ENCODE results near the gene RIBC1. TPM values are rescaled to one million over a fixed set of nuclear protein-coding genes. Genes with fewer than 3 reads are reported as not detected.
"Not testable (repeated sequence)": the region's sequence is repeated elsewhere in the genome, so short reads cannot be mapped to it uniquely, and the experiment has no call there.

RIBC1 gene
- total RNA-seq (2014; rRNA removed; shearing (Covaris generic)), result 0.43 and 0.98 TPM in 2 replicates
- 0.38 and 0.39 TPM in 2 replicates for polyA plus RNA-seq (2015; cell fraction: cytosol; rRNA removed)
- 0.69 and 2.1 TPM in 2 replicates for polyA plus RNA-seq (2015; cell fraction: nucleus; rRNA removed)

DNA sequence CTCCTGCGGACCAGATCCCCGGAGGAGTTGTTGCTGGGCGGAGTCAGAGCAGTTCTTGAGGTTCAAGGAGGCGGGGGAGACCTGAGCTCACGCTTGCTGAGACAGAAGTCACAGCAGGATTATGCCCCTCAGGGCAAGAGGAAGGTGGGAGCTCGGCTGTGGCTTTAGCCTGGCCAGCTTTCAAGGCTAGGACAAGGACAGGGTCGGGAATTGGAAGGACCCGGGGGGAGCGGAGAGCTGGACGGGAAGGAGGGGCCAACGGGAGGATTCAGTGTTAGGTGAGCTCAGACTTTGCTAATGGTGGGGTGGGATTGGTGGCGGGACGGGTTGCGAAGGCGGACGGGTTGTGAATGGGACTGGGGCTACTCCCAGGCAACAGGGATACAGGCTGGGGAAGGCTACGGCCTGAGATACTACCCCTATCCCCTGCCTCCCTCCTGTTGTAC lies at the start of gene RIBC1:
RIBC1 (plus strand) TSS at position 13 of the 446 bp plus-strand sequence. CDS start 3,404 bp downstream, outside the sequence.
- in situ Hi-C loops (cut with HindIII; ENCODE audit: low pct_unique_long_range_greater_than_20kb, low sequenced_read_pairs), result no loop called here
- DNase-seq (ENCODE audit: low read depth, low spot score), result no peak

DNA sequence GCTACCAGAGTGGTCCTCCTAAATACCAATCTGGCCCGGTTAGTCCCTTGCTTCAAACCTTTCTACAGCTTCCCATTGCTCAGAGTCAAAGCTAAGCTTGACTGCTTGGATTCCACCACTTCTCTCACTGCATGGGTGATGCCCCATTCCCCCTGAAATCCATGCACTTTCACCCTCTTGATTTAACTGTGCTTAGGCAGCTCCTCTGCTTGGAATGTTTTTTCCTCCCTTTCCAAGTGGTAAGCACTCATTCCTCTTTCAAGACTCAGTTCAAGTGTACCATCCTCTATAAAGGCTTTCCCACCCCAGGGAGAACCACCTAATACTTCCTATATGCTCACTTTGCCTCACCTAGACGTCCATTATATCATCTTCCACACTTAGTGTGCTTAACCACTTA lies 49.4 kb upstream of the RIBC1 start:
- no peak for DNase-seq (ENCODE audit: low read depth, low spot score)
- in situ Hi-C loops (cut with HindIII; ENCODE audit: low pct_unique_long_range_greater_than_20kb, low sequenced_read_pairs), result no loop called here

DNA sequence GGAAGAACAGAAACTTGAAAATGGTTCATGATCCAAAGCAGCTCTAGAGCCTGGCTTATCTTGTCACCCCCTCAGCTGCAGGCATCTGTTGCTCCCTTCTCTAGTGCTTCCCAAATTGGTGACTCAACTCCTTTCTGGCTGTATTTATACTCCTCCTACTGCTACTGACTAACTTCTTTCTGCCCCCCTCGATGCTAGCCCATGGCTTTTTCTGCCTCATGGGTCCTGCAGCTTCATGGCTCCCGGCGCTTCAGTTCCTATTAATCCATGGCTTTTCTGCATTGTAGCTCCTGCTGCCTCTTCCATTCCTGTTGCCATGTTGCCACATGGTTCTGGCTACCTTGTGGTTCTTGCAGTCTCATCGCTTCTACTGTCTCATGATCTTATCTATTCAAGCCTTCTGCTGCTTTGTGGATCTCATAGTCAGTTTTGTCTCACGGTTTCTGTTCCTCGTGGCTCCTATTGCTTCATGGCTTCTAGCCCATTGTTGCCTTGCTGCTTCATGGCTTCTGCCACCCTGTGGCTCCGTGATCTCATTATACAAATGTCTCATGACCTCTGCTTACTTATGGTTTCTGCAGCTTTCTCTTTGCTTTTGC lies 48.4 kb upstream of the RIBC1 start:
- in situ Hi-C loops (cut with HindIII; ENCODE audit: low pct_unique_long_range_greater_than_20kb, low sequenced_read_pairs), result no loop called here
- peak; percentile 2 for DNase-seq (ENCODE audit: low read depth, low spot score)

DNA sequence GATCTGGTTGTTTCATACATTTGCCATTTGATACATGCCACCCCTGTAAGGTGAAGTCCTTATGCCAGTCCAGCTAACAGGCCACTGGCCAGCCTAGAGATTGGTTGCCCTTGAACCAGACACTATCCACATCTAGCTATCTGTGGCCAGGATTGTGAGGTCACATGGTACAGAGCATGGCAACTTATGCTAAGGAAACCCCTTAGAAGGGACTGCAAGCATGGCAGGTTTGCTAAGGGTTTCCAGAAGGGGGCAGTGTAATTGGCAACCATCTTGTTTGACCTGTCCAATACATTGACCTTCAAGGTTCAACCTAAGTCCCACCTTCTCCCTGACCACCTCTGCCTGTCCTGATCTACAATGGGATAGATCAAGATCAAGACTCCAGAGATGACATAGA lies 47.8 kb upstream of the RIBC1 start:
- in situ Hi-C loops (cut with HindIII; ENCODE audit: low pct_unique_long_range_greater_than_20kb, low sequenced_read_pairs), result no loop called here

DNA sequence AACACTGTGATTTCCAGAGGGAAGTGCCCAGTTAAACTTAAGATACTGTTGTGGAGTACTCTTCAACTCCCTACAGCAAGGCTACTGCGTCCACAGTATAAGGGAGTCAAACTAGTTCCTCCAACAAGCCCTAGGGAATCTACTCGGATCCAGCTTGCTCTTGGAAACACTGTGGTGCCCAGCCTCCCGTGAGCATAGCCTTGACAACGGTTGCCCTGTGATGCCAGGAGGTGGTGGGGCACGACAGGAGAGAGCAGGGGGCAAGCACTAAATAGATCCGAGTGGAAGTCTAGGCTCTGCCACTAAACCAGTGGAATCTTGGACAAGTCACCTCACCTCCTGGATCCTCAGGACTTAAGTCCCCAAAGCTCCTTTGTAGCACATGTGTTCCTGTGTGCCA lies 45.8 kb upstream of the RIBC1 start:
- in situ Hi-C loops (cut with HindIII; ENCODE audit: low pct_unique_long_range_greater_than_20kb, low sequenced_read_pairs), result no loop called here

More for the DNA sequence above, 47.8 kb upstream of the RIBC1 start:
- no peak for DNase-seq (ENCODE audit: low read depth, low spot score)

DNA sequence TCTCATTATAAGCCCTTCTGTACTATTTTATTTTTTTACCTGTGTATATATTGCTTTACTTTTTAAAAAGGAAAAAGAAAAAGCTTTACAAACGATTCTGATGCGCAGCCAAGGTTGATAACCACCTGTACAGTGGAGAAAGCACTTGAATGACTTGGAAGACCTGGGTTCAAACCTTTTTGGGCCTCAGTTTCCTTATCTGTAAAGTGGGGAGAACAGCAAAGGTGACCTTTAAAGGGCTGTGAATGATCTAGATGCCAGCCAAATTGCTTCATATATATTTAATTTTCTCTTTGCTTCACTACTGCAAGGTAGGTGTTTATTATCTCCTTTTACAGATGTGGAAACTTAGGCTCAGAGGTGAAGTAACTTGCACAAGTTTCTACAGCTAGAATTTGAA lies 45.2 kb upstream of the RIBC1 start:
- in situ Hi-C loops (cut with HindIII; ENCODE audit: low pct_unique_long_range_greater_than_20kb, low sequenced_read_pairs), result no loop called here
- no peak for DNase-seq (ENCODE audit: low read depth, low spot score)

More for the DNA sequence above, 45.8 kb upstream of the RIBC1 start:
- no peak for DNase-seq (ENCODE audit: low read depth, low spot score)

DNA sequence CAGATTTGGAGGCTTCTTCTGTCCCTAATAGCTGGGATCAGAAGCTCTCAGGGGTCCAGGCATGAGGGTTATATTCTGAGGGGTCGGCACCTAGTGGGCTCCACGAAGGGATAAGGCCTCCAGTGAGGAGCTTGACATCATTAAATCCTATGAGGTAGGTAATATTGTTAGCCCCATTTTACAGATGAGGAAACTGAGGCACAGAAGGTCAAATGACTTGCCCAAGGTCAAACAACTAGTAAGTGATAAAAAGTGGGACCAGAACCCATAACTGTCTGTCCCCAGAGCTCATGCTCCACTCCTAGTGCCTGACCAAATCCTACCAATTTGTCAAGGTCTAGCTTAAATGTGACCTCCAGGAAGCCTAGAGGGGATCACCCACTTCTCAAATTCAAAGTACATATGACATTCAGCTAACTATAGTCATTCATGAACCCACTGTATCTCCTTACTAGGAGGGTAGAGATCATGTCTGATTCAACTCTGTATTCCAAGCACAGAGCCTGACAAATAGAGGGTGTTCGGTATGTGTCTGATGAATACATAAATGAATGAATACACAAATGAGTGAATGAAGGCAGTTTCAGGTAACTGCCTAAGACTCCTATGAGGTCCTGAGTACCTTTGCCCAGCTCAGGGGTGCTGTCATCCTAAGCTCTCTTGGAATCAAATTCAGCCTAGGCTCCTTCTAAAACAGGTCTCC lies 43.5 kb upstream of the RIBC1 start:
- in situ Hi-C loops (cut with HindIII; ENCODE audit: low pct_unique_long_range_greater_than_20kb, low sequenced_read_pairs), result no loop called here

DNA sequence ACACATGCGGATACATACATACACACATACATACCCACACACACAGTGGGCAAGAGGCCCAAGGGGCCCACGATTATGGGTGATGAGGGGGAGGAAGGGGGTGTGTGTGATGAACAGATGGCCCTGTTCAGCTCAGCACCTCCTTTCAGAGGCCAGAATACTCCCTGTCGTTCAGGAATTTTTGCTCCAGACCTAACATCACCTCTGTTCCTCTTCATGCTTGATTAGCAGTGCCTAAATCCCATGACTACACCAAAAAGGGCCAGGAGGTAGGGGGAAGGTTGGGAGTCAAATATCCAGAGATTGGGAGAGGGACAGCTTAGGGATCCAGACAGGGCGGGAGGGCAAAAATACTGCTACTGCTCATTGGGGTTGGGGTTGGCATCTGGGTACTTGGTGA lies 42.9 kb upstream of the RIBC1 start:
- in situ Hi-C loops (cut with HindIII; ENCODE audit: low pct_unique_long_range_greater_than_20kb, low sequenced_read_pairs), result no loop called here
- DNase-seq (ENCODE audit: low read depth, low spot score), result no peak

More for the DNA sequence above, 43.5 kb upstream of the RIBC1 start:
- no peak for DNase-seq (ENCODE audit: low read depth, low spot score)

DNA sequence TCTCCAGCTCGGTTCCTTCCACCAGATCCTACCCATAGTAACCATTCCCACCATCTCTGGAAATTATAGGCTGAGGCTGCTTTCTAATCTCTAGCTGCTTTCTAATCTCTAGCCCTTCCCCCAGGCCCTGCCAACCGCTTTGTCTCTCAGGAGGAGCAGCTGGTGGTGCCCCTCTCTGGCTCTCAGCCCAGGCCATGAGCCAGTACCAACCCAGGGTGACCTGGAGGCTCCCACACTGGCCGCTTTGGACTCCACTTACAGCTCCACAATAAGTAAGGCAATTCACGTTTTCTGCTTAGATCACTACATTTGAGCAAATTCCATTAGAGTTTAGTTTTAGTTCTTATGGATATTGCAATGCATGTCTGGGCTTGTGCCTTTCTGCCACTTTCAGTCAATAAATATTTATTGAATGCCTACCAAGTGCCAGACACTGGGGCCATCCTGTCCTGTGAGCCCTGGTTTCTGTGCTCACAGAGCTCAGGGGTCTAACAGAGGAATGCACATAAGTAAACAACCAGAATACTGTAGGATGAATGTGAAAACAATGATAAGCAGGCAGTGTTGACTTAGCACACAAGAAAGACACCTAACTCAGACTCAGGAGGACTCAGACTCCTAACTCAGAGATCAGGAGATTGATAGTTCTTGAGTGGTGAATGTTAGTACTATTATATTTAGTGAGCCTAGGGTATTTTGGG lies 39.1 kb upstream of the RIBC1 start:
- in situ Hi-C loops (cut with HindIII; ENCODE audit: low pct_unique_long_range_greater_than_20kb, low sequenced_read_pairs), result no loop called here
- DNase-seq (ENCODE audit: low read depth, low spot score), result no peak

DNA sequence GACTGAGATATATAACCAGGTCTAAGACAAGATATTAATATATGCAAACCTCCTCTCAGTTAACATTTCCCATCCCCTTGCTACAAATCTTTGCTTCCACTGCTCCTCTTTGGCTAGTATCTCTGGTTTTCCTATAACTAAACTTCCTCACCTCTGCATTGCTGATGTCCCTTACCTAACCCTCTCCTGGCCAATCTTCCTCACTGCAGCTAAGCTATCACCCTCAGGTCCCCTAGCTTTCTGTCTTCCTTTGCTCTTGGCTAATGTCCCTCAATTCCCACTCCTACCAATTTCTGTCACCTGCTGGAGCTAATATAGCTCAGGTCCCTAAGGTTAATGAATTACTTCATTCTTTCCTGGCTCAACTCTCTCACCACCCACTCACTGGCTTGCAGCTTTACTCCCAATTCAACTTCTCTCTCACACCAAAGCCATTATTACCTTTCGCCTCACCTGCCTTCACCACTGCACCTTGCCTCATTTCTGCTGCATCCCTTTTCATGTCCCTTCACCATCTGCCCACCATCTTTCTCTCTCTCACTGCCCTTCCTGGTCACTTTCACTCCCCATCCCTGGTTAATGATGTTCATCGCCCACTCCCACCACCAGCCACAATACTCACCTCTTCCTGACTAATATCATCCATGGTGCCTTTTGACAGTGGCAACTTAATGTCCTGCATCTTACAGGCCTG lies 26.9 kb upstream of the RIBC1 start:
- no peak for DNase-seq (ENCODE audit: low read depth, low spot score)
- in situ Hi-C loops (cut with HindIII; ENCODE audit: low pct_unique_long_range_greater_than_20kb, low sequenced_read_pairs), result no loop called here

DNA sequence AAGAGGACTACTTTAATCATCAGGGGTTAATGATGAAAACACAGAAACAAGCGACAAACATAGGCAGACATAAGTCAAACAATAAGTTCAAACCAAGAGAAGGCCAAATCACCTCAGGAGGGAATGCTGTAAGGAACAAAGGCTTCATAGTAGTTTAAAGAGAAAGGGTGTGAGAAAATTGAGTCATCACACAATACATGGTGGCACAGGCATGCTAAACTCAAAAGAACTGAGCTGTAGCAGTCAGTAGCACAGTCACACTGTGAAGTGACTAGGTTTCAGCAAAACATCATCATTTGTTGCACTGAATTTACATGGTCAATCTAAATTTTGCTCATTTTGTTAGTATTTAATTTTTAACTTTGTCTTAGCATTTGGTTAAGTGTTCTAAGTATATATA lies 24.5 kb upstream of the RIBC1 start:
- in situ Hi-C loops (cut with HindIII; ENCODE audit: low pct_unique_long_range_greater_than_20kb, low sequenced_read_pairs), result no loop called here
- DNase-seq (ENCODE audit: low read depth, low spot score), result no peak

DNA sequence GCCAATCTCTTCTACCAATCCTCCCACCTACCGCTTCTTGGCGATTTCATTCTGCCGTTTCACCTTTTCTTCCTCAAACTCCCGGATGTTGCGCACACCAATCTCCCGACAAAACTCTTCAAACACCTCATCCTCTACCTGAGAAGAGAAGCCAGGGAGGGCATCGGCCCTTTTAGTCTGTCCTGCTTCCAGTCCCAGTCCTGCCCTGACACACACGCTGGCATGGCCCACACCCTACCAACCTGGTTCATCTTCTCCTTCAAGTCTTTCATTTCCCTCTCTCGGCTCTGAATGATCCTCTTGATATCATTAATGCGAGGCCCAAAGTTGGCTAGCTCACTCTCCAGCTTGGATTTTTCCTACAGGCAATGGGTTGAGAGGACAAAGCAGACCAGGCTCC lies 19.1 kb upstream of the RIBC1 start:
- in situ Hi-C loops (cut with HindIII; ENCODE audit: low pct_unique_long_range_greater_than_20kb, low sequenced_read_pairs), result no loop called here

DNA sequence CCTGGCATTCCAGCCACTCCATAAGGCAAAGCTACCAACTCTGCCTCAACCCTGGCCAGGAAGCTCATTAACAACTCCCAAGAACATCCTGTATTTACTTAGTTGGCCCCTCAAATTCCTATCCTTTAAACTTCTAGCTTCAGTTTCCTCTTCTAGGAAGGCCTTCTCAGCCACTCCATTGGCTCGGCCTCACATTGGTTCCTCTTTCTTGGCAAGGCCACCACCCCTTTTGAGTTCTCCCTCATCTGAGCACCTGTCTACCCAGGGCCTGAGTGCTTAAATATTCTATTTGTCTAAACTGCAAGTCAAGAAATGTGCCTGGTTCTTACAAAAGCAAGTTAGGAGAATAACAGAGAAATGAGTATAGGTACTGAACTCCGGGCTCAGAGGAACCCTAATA lies 10.2 kb upstream of the RIBC1 start:
- in situ Hi-C loops (cut with HindIII; ENCODE audit: low pct_unique_long_range_greater_than_20kb, low sequenced_read_pairs), result no loop called here
- DNase-seq (ENCODE audit: low read depth, low spot score), result no peak

More for the DNA sequence above, 19.1 kb upstream of the RIBC1 start:
- DNase-seq (ENCODE audit: low read depth, low spot score), result no peak

DNA sequence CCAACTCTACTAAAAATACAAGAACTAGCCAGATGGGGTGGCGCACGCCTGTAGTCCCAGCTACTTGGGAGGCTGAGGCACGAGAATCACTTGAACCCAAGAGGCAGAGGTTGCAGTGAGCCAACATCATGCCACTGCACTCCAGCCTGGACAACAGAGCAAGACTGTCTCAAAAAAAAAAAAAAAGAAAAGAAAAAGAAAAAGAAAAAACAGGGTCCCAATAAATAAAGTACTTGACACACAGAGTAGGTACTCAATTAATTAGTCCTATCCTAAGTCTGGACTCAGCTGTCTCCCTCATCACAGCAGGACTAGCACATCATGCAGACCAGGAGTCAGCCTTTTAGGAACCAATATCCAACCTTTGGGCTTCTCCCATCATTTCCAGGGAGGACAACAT lies 2.3 kb upstream of the RIBC1 start:
- in situ Hi-C loops (cut with HindIII; ENCODE audit: low pct_unique_long_range_greater_than_20kb, low sequenced_read_pairs); DNase-seq (ENCODE audit: low read depth, low spot score): not testable (repeated sequence)

DNA sequence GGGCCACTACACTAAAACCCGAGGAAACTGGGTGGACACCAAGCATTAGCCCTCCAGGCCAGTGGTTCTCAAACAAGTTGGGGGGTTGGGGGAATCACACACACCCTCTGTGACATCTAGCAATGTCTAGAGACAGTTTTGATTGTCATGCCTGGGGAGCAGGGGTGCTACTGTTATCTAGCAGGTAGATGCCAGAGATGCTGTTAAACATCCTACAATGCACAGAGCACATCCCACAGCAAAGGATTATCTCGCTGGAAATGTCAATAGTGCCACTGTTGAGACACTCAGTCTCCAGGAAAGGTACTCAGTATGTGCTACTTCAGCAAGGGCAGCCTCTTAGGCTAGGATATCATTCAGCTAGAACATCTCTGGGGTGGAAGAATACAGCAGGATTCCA lies 1.5 kb upstream of the RIBC1 start:
- DNase-seq (ENCODE audit: low read depth, low spot score), result no peak
- in situ Hi-C loops (cut with HindIII; ENCODE audit: low pct_unique_long_range_greater_than_20kb, low sequenced_read_pairs), result no loop called here

DNA sequence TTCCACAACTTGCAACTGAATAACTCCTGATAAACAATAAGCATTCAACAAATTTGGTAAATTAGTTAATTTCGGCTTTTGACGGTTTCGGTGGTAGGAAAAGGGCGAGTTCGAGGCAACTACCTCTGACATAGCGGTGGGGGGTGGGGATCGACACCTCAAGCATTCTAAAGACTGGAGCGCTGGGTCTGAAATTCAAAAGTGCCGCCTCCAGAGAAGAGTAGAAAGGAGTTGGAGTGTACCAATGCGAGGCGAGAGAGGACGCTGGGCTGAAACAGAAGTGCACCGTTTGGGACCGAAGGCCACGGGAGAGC lies 944 bp upstream of the RIBC1 start:
- in situ Hi-C loops (cut with HindIII; ENCODE audit: low pct_unique_long_range_greater_than_20kb, low sequenced_read_pairs), result no loop called here
- no peak for DNase-seq (ENCODE audit: low read depth, low spot score)

DNA sequence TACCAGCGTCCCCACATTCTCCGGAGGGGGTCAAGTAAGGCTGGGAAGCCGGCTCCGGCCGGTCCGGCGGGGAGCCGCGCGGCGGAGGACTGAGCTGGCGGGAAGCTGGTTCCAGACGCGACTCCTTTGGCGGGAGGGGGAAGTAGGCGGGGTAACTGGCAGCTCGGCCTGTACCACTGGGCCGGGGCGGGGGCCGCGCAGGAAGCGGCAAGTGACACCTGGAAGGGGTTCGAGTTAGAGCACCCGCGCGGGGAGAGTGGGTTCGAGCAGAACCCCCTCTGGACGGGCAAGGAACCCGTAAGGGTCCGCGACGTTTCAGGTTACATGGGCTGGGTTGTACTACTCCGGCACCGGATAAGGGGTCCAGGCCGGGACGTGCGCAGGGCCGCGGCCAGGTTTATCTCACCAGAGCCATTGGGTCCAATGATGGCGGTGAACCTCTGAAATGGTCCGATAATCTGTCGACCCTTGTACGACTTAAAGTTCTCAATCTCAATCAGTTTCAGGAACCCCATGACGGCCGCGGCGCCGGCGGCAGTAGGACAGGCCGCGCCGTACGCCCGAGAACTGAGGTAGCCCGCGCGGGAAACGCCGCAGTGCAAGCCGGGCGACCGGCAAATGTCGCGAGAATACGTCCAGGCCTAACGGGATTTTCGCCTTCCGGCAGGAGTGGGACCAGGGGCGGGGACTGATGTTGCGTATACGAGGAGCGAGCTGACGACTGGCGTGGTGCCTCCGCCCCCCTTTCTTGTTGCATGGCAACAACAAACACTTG lies 400 bp upstream of the RIBC1 start, which contains the start of gene SMC1A:
SMC1A (minus strand) TSS at position 569 of the 775 bp plus-strand sequence; CDS start at position 515, 54 bp downstream.
- in situ Hi-C loops (cut with HindIII; ENCODE audit: low pct_unique_long_range_greater_than_20kb, low sequenced_read_pairs), result no loop called here
- DNase-seq (ENCODE audit: low read depth, low spot score), result peak; percentile 95

All from SK-MEL-5 (cell line).